HCT116 (cell line): ENCODE results near the gene ASRGL1. TPM values are rescaled to one million over a fixed set of nuclear protein-coding genes. Genes with fewer than 3 reads are reported as not detected.
"Not testable (repeated sequence)": the region's sequence is repeated elsewhere in the genome, so short reads cannot be mapped to it uniquely, and the experiment has no call there.

Experiments
- ATAC-seq: fragments of 200-7000 bp; cut with Tn5 transposase; 2 replicates; pipeline ENCODE4 v1.9.1; 2020; ENCODE audit warnings: mild to moderate bottlenecking, moderate library complexity
- BruUV-seq: library from RNA; stranded (reverse); fragments of 400-500 nt; replicated peaks from 2 replicates; lab custom pipeline; 2021; lab: Mats Ljungman, UMichigan
- CTCF ChIA-PET: fragments of 300-600 bp; sonication (Branson Sonifier 250); formaldehyde crosslinking; loops from one replicate; lab custom pipeline; 2021; ENCODE audit warnings: antibody characterized with exemption; lab: Charles Lee
- POLR2A ChIA-PET: fragments of 300-600, 350-600 bp; sonication (Branson Sonifier 250); formaldehyde crosslinking; loops from one replicate; lab custom pipeline; 2021; ENCODE audit warnings: antibody characterized with exemption; lab: Charles Lee
- RAD21 ChIA-PET, 2 experiments: fragments of 300-600 bp; sonication (Branson Sonifier 250); formaldehyde crosslinking; loops; one replicate each; lab custom pipeline; 2023; ENCODE audit warnings: low total read pairs in 2 of 2; ENCODE audit not compliant: uncharacterized antibody in 2 of 2, unreplicated experiment in 2 of 2, low non-redundant PET in 1 of 2; lab: Charles Lee
- DNase-seq: peaks from one replicate; pipeline ENCODE4 v3.0.0-alpha.2; 2010; ENCODE audit warnings: low read depth, low spot score
- H2AFZ ChIP-seq: fragments of 200-600 bp; shearing (Covaris generic), sonication (generic); 2 replicates; pipeline ENCODE4 v1.6.1; 2017; ENCODE audit warnings: low read depth, mixed run types, mixed read lengths, antibody characterized with exemption, low read length; ENCODE audit not compliant: poor library complexity, severe bottlenecking
- H3K27ac ChIP-seq: 2 replicates; pipeline ENCODE4 v1.5.1; 2012; ENCODE audit warnings: low read depth, low read length
- H3K27me3 ChIP-seq: fragments of 200-600 bp; sonication (generic); 2 replicates; pipeline ENCODE4 v1.6.1; 2016; ENCODE audit warnings: mixed run types, low read length, mixed read lengths; ENCODE audit not compliant: insufficient read depth
- H3K36me3 ChIP-seq, 2 experiments: fragments of 200-500 bp in 1 of 2; fragments of 200-600 bp in 1 of 2; sonication (Bioruptor generic) in 1 of 2; sonication (generic) in 1 of 2; 2 replicates each; pipeline versions ENCODE4 v1.5.1 to v1.6.1; 2014 to 2016; ENCODE audit warnings: low read length in 2 of 2, inconsistent platforms in 1 of 2, mixed read lengths in 1 of 2, mixed run types in 1 of 2; ENCODE audit not compliant: insufficient read depth in 2 of 2, control insufficient read depth in 1 of 2
- H3K4me1 ChIP-seq, 2 experiments: fragments of 200-600 bp in 1 of 2; sonication (generic) in 1 of 2; 2 replicates each; pipeline versions ENCODE4 v1.5.1 to v1.6.1; 2012 to 2017; ENCODE audit warnings: low read length in 2 of 2, inconsistent platforms in 1 of 2, mild to moderate bottlenecking in 1 of 2, mixed read lengths in 1 of 2, mixed run types in 1 of 2, moderate library complexity in 1 of 2; ENCODE audit not compliant: insufficient read depth in 2 of 2, control insufficient read depth in 1 of 2
- H3K4me2 ChIP-seq: fragments of 200-600 bp; sonication (generic); 2 replicates; pipeline ENCODE4 v1.6.1; 2017; ENCODE audit warnings: mixed run types, low read length, mixed read lengths
- H3K4me3 ChIP-seq, 2 experiments: fragments of 200-600 bp in 1 of 2; sonication (generic) in 1 of 2; replicated peaks in 1 of 2; 2 replicates each; pipeline ENCODE4 v1.5.1; 2011 to 2016; ENCODE audit warnings: low read length in 2 of 2, control low read depth in 1 of 2, low read depth in 1 of 2, mild to moderate bottlenecking in 1 of 2, mixed read lengths in 1 of 2, mixed run types in 1 of 2
- H3K79me2 ChIP-seq: fragments of 200-600 bp; sonication (generic); 2 replicates; pipeline ENCODE4 v1.6.1; 2017; ENCODE audit warnings: mild to moderate bottlenecking, mixed run types, low read length, moderate library complexity, mixed read lengths; ENCODE audit not compliant: insufficient read depth
- H3K9ac ChIP-seq: fragments of 200-600 bp; sonication (generic); 2 replicates; pipeline ENCODE4 v1.6.1; 2016; ENCODE audit warnings: low read length, mixed read lengths
- H3K9me2 ChIP-seq: fragments of 200-600 bp; sonication (generic), shearing (Covaris generic); 2 replicates; pipeline ENCODE4 v1.6.1; 2017; ENCODE audit warnings: mixed run types, mild to moderate bottlenecking, moderate library complexity; ENCODE audit not compliant: insufficient read depth
- H3K9me3 ChIP-seq, 2 experiments: fragments of 200-500 bp in 1 of 2; fragments of 200-600 bp in 1 of 2; sonication (Bioruptor generic) in 1 of 2; sonication (generic) in 1 of 2; 2 replicates each; pipeline ENCODE4 v1.6.1; 2014 to 2017; ENCODE audit warnings: low read length in 2 of 2, mixed read lengths in 2 of 2, inconsistent platforms in 1 of 2, low read depth in 1 of 2, mild to moderate bottlenecking in 1 of 2, mixed run types in 1 of 2, moderate library complexity in 1 of 2; ENCODE audit not compliant: control insufficient read depth in 1 of 2, insufficient read depth in 1 of 2
- H4K20me1 ChIP-seq: fragments of 200-600 bp; sonication (generic), shearing (Covaris generic); 2 replicates; pipeline ENCODE4 v1.6.1; 2017; ENCODE audit warnings: mixed run types, mild to moderate bottlenecking, moderate library complexity; ENCODE audit not compliant: insufficient read depth
- ATF3 ChIP-seq: IDR thresholded peaks from 2 replicates; pipeline ENCODE4 v1.6.1; 2012
- CBX3 ChIP-seq: IDR thresholded peaks from 2 replicates; pipeline ENCODE4 v1.6.1; 2012; ENCODE audit warnings: low read depth
- CEBPB ChIP-seq: IDR thresholded peaks from 2 replicates; pipeline ENCODE4 v1.6.1; 2012; ENCODE audit warnings: low read depth
- CTCF ChIP-seq, 3 experiments: fragments of 200-600 bp in 1 of 3; sonication (generic) in 1 of 3; IDR thresholded peaks in 2 of 3; conservative IDR thresholded peaks in 1 of 3; 2 replicates each; pipeline ENCODE4 v1.5.1; 2012 to 2017; ENCODE audit warnings: low read depth in 2 of 3, low read length in 2 of 3, antibody characterized with exemption in 1 of 3, borderline replicate concordance in 1 of 3, control low read depth in 1 of 3, mild to moderate bottlenecking in 1 of 3, mixed read lengths in 1 of 3, mixed run types in 1 of 3, moderate library complexity in 1 of 3; ENCODE audit not compliant: insufficient read depth in 1 of 3
- EGR1 ChIP-seq: IDR thresholded peaks from 2 replicates; pipeline ENCODE4 v1.6.1; 2012; ENCODE audit warnings: low read depth
- ELF1 ChIP-seq: IDR thresholded peaks from 2 replicates; pipeline ENCODE4 v1.6.1; 2012; ENCODE audit warnings: low read depth, borderline replicate concordance
- EZH2 ChIP-seq: fragments of 200-600 bp; sonication (generic); IDR thresholded peaks from 2 replicates; pipeline ENCODE4 v1.6.1; 2017; ENCODE audit warnings: antibody characterized with exemption, mixed run types
- FOSL1 ChIP-seq: IDR thresholded peaks from 2 replicates; pipeline ENCODE4 v1.6.1; 2012; ENCODE audit warnings: low read depth
- JUND ChIP-seq: IDR thresholded peaks from 2 replicates; pipeline ENCODE4 v1.6.1; 2012
- POLR2A ChIP-seq: IDR thresholded peaks from 2 replicates; pipeline ENCODE4 v1.7.0; 2011; ENCODE audit warnings: borderline replicate concordance; ENCODE audit not compliant: insufficient read depth, insufficient read length; ENCODE audit errors: extremely low read depth
- POLR2AphosphoS5 ChIP-seq: IDR thresholded peaks from 2 replicates; pipeline ENCODE4 v1.6.1; 2011; ENCODE audit warnings: mild to moderate bottlenecking, low read depth, low read length, moderate library complexity
- RAD21 ChIP-seq: IDR thresholded peaks from 2 replicates; pipeline ENCODE4 v1.6.1; 2012; ENCODE audit warnings: low read depth, mild to moderate bottlenecking
- REST ChIP-seq: IDR thresholded peaks from 2 replicates; pipeline ENCODE4 v1.6.1; 2012; ENCODE audit warnings: low read depth
- SP1 ChIP-seq: IDR thresholded peaks from 2 replicates; pipeline ENCODE4 v1.6.1; 2012; ENCODE audit warnings: low read depth
- SRF ChIP-seq: IDR thresholded peaks from 2 replicates; pipeline ENCODE4 v1.6.1; 2012; ENCODE audit warnings: low read depth
- YY1 ChIP-seq: IDR thresholded peaks from 2 replicates; pipeline ENCODE4 v1.6.1; 2011; ENCODE audit warnings: low read length, low read depth, moderate library complexity, mild to moderate bottlenecking; ENCODE audit not compliant: insufficient replicate concordance; ENCODE audit errors: extremely low read depth
- ZFX ChIP-seq: fragments of 450-650 bp; IDR thresholded peaks from 2 replicates; pipeline ENCODE4 v1.6.1; 2017
- ZNF274 ChIP-seq: fragments of 200-500 bp; sonication (Bioruptor generic); IDR thresholded peaks from 2 replicates; pipeline ENCODE4 v1.6.1; 2014; ENCODE audit warnings: mild to moderate bottlenecking, low read depth, low read length, inconsistent platforms
- intact Hi-C: fragments of 100-400 bp; cut with micrococcal nuclease; formaldehyde crosslinking; loops from 2 replicates; pipeline ENCODE4 v1.10.0; 2022
- total RNA-seq: library from RNA; stranded (reverse); gene quantifications from one replicate; pipeline ENCODE4 v1.2.1, GENCODE V29; 2021; ENCODE audit not compliant: unreplicated experiment

The ASRGL1 gene
- total RNA-seq, 1 experiment from 2014 or later: 27.6 TPM

GRCh38 chr11:62386083-62386482 lies 48.8 kb downstream of the ASRGL1 start:
- CTCF ChIA-PET: interaction anchor here (0.9 kb wide), 1 partner anchor 10 kb away, joined by 3 read pairs; no protein-coding TSS in a partner anchor
- H2AFZ ChIP-seq, RAD21 ChIA-PET, H3K27me3 ChIP-seq, ATAC-seq, DNase-seq, H3K4me3 ChIP-seq, H3K4me2 ChIP-seq, BruUV-seq, POLR2A ChIA-PET, H3K9me2 ChIP-seq, H3K9ac ChIP-seq, H3K4me1 ChIP-seq, H3K79me2 ChIP-seq, H3K36me3 ChIP-seq, intact Hi-C loops, H3K9me3 ChIP-seq, H4K20me1 ChIP-seq, H3K27ac ChIP-seq: not testable (repeated sequence)

GRCh38 chr11:62387381-62387780 lies 50.1 kb downstream of the ASRGL1 start:
- ChIA-PET POLR2A (no interaction called here), CTCF (no interaction called here), RAD21 (no interaction called here)
- no TSS peak for BruUV-seq
- no peak for ATAC-seq
- Histone ChIP-seq H3K27me3 (no peaks in the 10 kb centered on the region), H3K9me2 (no peaks in the 10 kb centered on the region), H3K9ac (no peak overlapping the region), H3K4me3 (no peak overlapping the region), H3K27ac (no peak overlapping the region), H3K4me2 (no peak overlapping the region), H3K79me2 (no peaks in the 10 kb centered on the region), H3K9me3 (no peaks in the 10 kb centered on the region), H2AFZ (no peak overlapping the region), H4K20me1 (no peaks in the 10 kb centered on the region), H3K36me3 (no peaks in the 10 kb centered on the region), H3K4me1 (no peaks in the 10 kb centered on the region)
- no peak for DNase-seq
- intact Hi-C loops: no loop called here
- TF ChIP-seq POLR2A: no peak
- no peak for TF ChIP-seq SRF
- no peak for TF ChIP-seq FOSL1
- TF ChIP-seq ZNF274: no peak
- TF ChIP-seq ELF1: no peak
- no peak for TF ChIP-seq RAD21
- no peak for TF ChIP-seq SP1
- no peak for TF ChIP-seq CTCF (IDR thresholded peaks at IDR 0.05 in 2 of 3, conservative IDR thresholded peaks at IDR 0.05 in 1 of 3; ENCODE audit: borderline replicate concordance in 1 of 3, insufficient read depth in 1 of 3, low read depth in 2 of 3, low read length in 2 of 3)
- TF ChIP-seq ATF3: no peak
- TF ChIP-seq JUND: no peak
- TF ChIP-seq CEBPB: no peak
- TF ChIP-seq EGR1: no peak
- TF ChIP-seq YY1: no peak
- no peak for TF ChIP-seq POLR2AphosphoS5
- TF ChIP-seq CBX3: no peak
- TF ChIP-seq ZFX: no peak
- TF ChIP-seq REST: no peak
- TF ChIP-seq EZH2: no peak
